ENCODE results near the gene PGM1. TPM values are rescaled to one million over a fixed set of nuclear protein-coding genes. Genes with fewer than 3 reads are reported as not detected.

Gene PGM1
- total and polyA plus RNA-seq, 10 of the 15 experiments (the other 5 are each of a cell fraction or from before 2014, with no cell fraction given), result 22.5 to 72.6 (median 50.8) TPM

DNA sequence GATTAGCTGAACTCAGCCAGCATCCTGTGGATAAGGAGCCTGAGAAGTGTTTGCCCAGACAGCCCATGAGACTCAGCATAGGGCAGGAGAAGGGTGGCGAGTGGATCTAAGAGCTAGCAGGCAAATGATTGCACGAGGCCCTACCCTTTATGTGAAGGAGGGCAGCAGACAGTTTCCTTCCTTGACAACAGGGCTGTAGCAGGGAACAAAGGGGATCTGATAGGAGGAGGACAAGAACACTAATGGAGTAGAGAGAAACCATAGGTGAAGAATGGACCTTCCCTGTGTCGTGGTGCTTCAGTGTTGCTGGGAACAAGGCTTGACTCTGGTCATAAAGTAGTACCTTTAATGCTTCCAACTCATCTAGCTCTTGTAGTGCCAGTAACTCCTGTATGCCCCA lies 84.3 kb downstream of the PGM1 start:
- no peak overlapping the region for H3K4me3 ChIP-seq
- H3K9me3 ChIP-seq (replicated peaks; ENCODE audit: control insufficient read depth, insufficient read depth, low read length), result no peaks in the 10 kb centered on the region
- H3K27ac ChIP-seq (ENCODE audit: control insufficient read depth, insufficient read depth), result no peak overlapping the region
- no peaks in the 10 kb centered on the region for H3K79me2 ChIP-seq (ENCODE audit: control insufficient read depth, insufficient read depth, low read length)
- H3K36me3 ChIP-seq (ENCODE audit: control insufficient read depth in 2 of 2, insufficient read depth in 2 of 2, low read length in 1 of 2), result no peaks in the 10 kb centered on the region
- TF ChIP-seq ZNF622 (IDR thresholded peaks at IDR 0.05) (no peak), RAD51 (IDR thresholded peaks at IDR 0.05) (no peak), ESRRA (IDR thresholded peaks at IDR 0.05; ENCODE audit: low read length) (no peak), NFIC (IDR thresholded peaks at IDR 0.05; ENCODE audit: low read depth, low read length) (no peak), ZBTB33 (IDR thresholded peaks at IDR 0.05) (no peak), MAX (IDR thresholded peaks at IDR 0.05; ENCODE audit: low read depth, low read length) (no peak), ZNF217 (IDR thresholded peaks at IDR 0.05) (no peak), CBX5 (IDR thresholded peaks at IDR 0.05; ENCODE audit: low read depth) (no peak), PML (IDR thresholded peaks at IDR 0.05; ENCODE audit: low read length) (no peak), ATF2 (IDR thresholded peaks at IDR 0.05; ENCODE audit: low read length) (no peak), TBL1XR1 (IDR thresholded peaks at IDR 0.05; ENCODE audit: low read depth, low read length) (no peak), TAF1 (IDR thresholded peaks at IDR 0.05; ENCODE audit: borderline replicate concordance, low read depth, low read length) (no peak), KLF5 (IDR thresholded peaks at IDR 0.05; ENCODE audit: partially characterized antibody) (no peak), E2F4 (IDR thresholded peaks at IDR 0.05; ENCODE audit: low read depth, low read length) (no peak), SMC3 (IDR thresholded peaks at IDR 0.05; ENCODE audit: borderline replicate concordance, low read length) (no peak), TCF7 (IDR thresholded peaks at IDR 0.05; ENCODE audit: borderline replicate concordance) (no peak)
- DNase-seq (ENCODE audit: low read depth, low spot score) (no peak), FAIRE-seq (no peak), ATAC-seq (no peak)
- H3K27me3 ChIP-seq (replicated peaks in 1 of 2; ENCODE audit: control insufficient read depth in 2 of 2, insufficient read depth in 2 of 2, low read length in 1 of 2), result no peaks in the 10 kb centered on the region
- intact Hi-C loops (cut with micrococcal nuclease; ENCODE audit: unreplicated experiment), result no loop called here
- RAD21 ChIA-PET (ENCODE audit: unreplicated experiment), result interaction anchor here (1.0 kb wide), 1 partner anchor 14 kb away, joined by 4 read pairs; no protein-coding TSS in a partner anchor
- no peaks in the 10 kb centered on the region for H3K4me1 ChIP-seq (ENCODE audit: control insufficient read depth, insufficient read depth, low read length)
- no peak overlapping the region for H2AFZ ChIP-seq (ENCODE audit: control insufficient read depth, low read depth, low read length)
- CTCF ChIA-PET, result no interaction called here
- no peak overlapping the region for H3K9ac ChIP-seq (ENCODE audit: control insufficient read depth, insufficient read depth, low read length)
- in situ Hi-C loops (cut with MboI), result no loop called here
- POLR2A ChIA-PET, result no interaction called here
- no peaks in the 10 kb centered on the region for H4K20me1 ChIP-seq (ENCODE audit: control insufficient read depth, insufficient read depth)
- WGBS (ENCODE audit: insufficient coverage, insufficient replicate concordance, low lambda C conversion rate, missing lambda C conversion rate), result 0% methylated on average over 3 of the region's 3 CpGs
- BruUV-seq (replicated peaks), result no TSS peak
- H3K4me2 ChIP-seq (ENCODE audit: control insufficient read depth, insufficient read depth), result no peak overlapping the region
- SMC1A ChIA-PET (ENCODE audit: uncharacterized antibody, unreplicated experiment), result interaction anchor here (1.4 kb wide), 1 partner anchor 14 kb away, joined by 8 read pairs; no protein-coding TSS in a partner anchor

Measured in GM12878 (cell line).